Gastrocnemius medialis (tissue), 4 donors: Measurements from ENCODE around the gene HMCN1. TPM values are rescaled to one million over a fixed set of nuclear protein-coding genes. Genes with fewer than 3 reads are reported as not detected.

Source experiments
- ATAC-seq, 2 donors: fragments of 150-250 bp; one replicate each; pipeline ENCODE4 v1.9.1; 2016
- DNase-seq, 2 donors: peaks; one replicate each; pipeline ENCODE4 v3.0.0-alpha.2; 2019
- H3K27ac ChIP-seq, 4 donors: fragments of 200-600 bp; sonication (generic); 1 replicate in 1 of 4; 2 replicates in 3 of 4; pipeline ENCODE4 v1.5.1; 2016 to 2018; ENCODE audit warnings: mild to moderate bottlenecking in 2 of 4, moderate library complexity in 1 of 4
- H3K27me3 ChIP-seq, 3 donors: fragments of 200-600 bp; sonication (generic) in 2 of 3; 1 replicate in 1 of 3; 2 replicates in 2 of 3; pipeline versions ENCODE4 v1.5.1 to v1.6.0; 2016 to 2019; ENCODE audit warnings: mild to moderate bottlenecking in 1 of 3, moderate library complexity in 1 of 3
- H3K36me3 ChIP-seq, 2 donors: fragments of 200-600 bp; sonication (generic) in 1 of 2; one replicate each; pipeline ENCODE4 v1.5.1; 2017 to 2018
- H3K4me1 ChIP-seq, 2 donors: fragments of 200-600 bp; sonication (generic) in 1 of 2; one replicate each; pipeline ENCODE4 v1.5.1; 2016 to 2017; ENCODE audit warnings: mild to moderate bottlenecking in 2 of 2
- H3K4me3 ChIP-seq, 4 donors: fragments of 200-600 bp; sonication (generic) in 3 of 4; 1 replicate in 1 of 4; 2 replicates in 3 of 4; pipeline ENCODE4 v1.5.1; 2016 to 2019; ENCODE audit warnings: mild to moderate bottlenecking in 2 of 4
- H3K9me3 ChIP-seq, 3 donors: fragments of 200-600 bp; sonication (generic) in 2 of 3; 1 replicate in 1 of 3; 2 replicates in 2 of 3; pipeline ENCODE4 v1.5.1; 2016 to 2019
- POLR2A ChIP-seq, 2 donors: fragments of 450-650 bp; IDR thresholded peaks; one replicate each; pipeline ENCODE4 v1.6.1; 2017; ENCODE audit warnings: antibody characterized with exemption in 2 of 2, mild to moderate bottlenecking in 2 of 2, moderate library complexity in 2 of 2
- in situ Hi-C, 4 donors: fragments of 200-750 bp; cut with MboI; loops; one replicate each; pipeline versions ENCODE4 v1.15.0 to v1.8.0; 2017; ENCODE audit warnings: low sequenced_read_pairs in 4 of 4
- intact Hi-C: fragments of 100-400 bp; cut with DNase I; formaldehyde crosslinking; loops from one replicate; pipeline ENCODE4 v1.15.1; 2023; ENCODE audit warnings: low total_unique reads
- total RNA-seq, 4 donors: library from RNA; depleted of rRNA; stranded (reverse); fragments of >200 nt; gene quantifications; one replicate each; pipeline versions ENCODE4 v1.1.0 to v1.2.3, GENCODE V29; 2016
- TF ChIP-seq, protein P1 (sequence below), 5 experiments: fragments of 450-650 bp in 3 of 5; fragments of 200-600 bp in 2 of 5; sonication (generic) in 2 of 5; IDR thresholded peaks in 4 of 5; conservative IDR thresholded peaks in 1 of 5; 1 replicate in 4 of 5; 2 replicates in 1 of 5; pipeline ENCODE4 v1.5.1; 2016 to 2019; ENCODE audit warnings: antibody characterized with exemption in 5 of 5, mild to moderate bottlenecking in 3 of 5, moderate library complexity in 3 of 5

HMCN1 gene
- total RNA-seq, 4 donors from 2014 or later, result 2.6 to 7.5 (median 5.1) TPM

DNA sequence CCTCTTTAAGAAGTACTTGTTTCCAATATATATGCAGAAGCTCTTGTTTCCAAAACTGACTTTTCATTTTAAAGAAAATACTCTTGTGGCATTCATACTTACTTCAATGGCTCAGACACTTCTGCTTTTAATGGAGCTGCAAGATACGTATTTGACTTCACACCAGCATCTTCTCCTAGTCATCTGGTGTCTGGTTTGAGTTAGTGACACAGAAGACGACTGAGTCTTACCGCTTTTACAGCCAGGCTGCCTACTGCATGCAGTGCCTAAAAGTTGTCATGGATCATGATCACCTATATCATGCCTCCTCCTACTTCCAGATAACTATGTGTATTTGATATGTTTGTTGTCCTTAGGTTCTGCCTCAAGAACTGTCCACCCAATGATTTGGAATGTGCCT lies 455.0 kb downstream of the HMCN1 start:
- TF ChIP-seq, protein P1, sequence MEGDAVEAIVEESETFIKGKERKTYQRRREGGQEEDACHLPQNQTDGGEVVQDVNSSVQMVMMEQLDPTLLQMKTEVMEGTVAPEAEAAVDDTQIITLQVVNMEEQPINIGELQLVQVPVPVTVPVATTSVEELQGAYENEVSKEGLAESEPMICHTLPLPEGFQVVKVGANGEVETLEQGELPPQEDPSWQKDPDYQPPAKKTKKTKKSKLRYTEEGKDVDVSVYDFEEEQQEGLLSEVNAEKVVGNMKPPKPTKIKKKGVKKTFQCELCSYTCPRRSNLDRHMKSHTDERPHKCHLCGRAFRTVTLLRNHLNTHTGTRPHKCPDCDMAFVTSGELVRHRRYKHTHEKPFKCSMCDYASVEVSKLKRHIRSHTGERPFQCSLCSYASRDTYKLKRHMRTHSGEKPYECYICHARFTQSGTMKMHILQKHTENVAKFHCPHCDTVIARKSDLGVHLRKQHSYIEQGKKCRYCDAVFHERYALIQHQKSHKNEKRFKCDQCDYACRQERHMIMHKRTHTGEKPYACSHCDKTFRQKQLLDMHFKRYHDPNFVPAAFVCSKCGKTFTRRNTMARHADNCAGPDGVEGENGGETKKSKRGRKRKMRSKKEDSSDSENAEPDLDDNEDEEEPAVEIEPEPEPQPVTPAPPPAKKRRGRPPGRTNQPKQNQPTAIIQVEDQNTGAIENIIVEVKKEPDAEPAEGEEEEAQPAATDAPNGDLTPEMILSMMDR (IDR thresholded peaks at IDR 0.05 in 4 of 5, conservative IDR thresholded peaks at IDR 0.05 in 1 of 5), result no peak
- TF ChIP-seq POLR2A (IDR thresholded peaks at IDR 0.05), result no peak

DNA sequence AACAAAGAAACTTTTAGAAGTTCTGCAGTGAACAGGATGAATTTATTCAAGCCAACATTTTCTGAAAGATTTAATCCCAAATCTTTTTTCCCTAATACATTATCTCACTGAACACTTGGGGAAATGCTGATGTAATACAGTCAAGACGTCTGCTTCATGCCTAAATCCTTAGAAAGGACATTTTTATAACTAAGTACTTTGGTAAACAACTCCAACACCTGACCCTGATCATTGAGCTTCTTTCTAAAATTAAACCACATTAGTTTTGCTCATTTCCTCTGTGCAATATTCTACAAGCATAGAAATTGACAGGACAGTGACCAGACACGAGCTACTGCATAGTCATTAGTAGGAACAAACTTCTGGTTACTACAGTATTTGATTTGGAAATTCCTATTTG lies 457.3 kb downstream of the HMCN1 start:
- in situ Hi-C loops, result no loop called here
- no peaks in the 10 kb centered on the region for H3K9me3 ChIP-seq
- DNase-seq (no peak), ATAC-seq (no peak)
- no peak overlapping the region for H3K27ac ChIP-seq
- H3K4me1 ChIP-seq, result no peaks in the 10 kb centered on the region
- H3K36me3 ChIP-seq, result no peaks in the 10 kb centered on the region
- H3K27me3 ChIP-seq, result no peaks in the 10 kb centered on the region
- intact Hi-C loops, result no loop called here
- H3K4me3 ChIP-seq, result no peak overlapping the region
- TF ChIP-seq POLR2A (IDR thresholded peaks at IDR 0.05), result no peak
- TF ChIP-seq, protein P1 (IDR thresholded peaks at IDR 0.05 in 4 of 5, conservative IDR thresholded peaks at IDR 0.05 in 1 of 5), result no peak

More for the DNA sequence above, 455.0 kb downstream of the HMCN1 start:
- Histone ChIP-seq H3K9me3 (no peaks in the 10 kb centered on the region), H3K4me3 (no peak overlapping the region), H3K27ac (no peak overlapping the region), H3K36me3 (no peaks in the 10 kb centered on the region), H3K27me3 (no peaks in the 10 kb centered on the region), H3K4me1 (no peaks in the 10 kb centered on the region)
- intact Hi-C loops (no loop called here), in situ Hi-C loops (no loop called here)
- ATAC-seq (no peak), DNase-seq (no peak)

DNA sequence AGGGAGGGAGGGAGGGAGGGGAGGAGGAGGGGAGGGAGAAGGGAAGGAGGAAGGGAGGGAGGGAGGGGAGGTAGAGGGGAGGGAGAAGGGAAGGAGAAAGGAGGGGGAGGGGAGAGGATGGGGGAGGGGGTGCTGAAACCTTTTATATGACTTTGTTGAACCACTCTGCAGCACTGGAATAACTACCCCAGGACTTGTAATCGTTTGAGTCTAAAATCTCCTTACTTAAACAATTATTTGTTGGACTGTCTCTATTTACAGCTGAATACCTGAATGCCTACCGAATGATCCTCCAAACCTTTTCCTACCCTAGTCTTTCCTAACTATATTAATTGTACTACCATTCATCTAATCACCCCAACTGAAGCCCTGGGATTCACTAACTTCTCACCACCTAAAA lies 459.0 kb downstream of the HMCN1 start:
- no peaks in the 10 kb centered on the region for H3K9me3 ChIP-seq
- in situ Hi-C loops (no loop called here), intact Hi-C loops (no loop called here)
- no peak overlapping the region for H3K27ac ChIP-seq
- no peaks in the 10 kb centered on the region for H3K36me3 ChIP-seq
- ATAC-seq (no peak), DNase-seq (no peak)
- H3K4me3 ChIP-seq, result no peak overlapping the region
- H3K27me3 ChIP-seq, result no peaks in the 10 kb centered on the region
- TF ChIP-seq, protein P1 (IDR thresholded peaks at IDR 0.05 in 4 of 5, conservative IDR thresholded peaks at IDR 0.05 in 1 of 5), result no peak
- no peak for TF ChIP-seq POLR2A (IDR thresholded peaks at IDR 0.05)
- H3K4me1 ChIP-seq, result no peaks in the 10 kb centered on the region

DNA sequence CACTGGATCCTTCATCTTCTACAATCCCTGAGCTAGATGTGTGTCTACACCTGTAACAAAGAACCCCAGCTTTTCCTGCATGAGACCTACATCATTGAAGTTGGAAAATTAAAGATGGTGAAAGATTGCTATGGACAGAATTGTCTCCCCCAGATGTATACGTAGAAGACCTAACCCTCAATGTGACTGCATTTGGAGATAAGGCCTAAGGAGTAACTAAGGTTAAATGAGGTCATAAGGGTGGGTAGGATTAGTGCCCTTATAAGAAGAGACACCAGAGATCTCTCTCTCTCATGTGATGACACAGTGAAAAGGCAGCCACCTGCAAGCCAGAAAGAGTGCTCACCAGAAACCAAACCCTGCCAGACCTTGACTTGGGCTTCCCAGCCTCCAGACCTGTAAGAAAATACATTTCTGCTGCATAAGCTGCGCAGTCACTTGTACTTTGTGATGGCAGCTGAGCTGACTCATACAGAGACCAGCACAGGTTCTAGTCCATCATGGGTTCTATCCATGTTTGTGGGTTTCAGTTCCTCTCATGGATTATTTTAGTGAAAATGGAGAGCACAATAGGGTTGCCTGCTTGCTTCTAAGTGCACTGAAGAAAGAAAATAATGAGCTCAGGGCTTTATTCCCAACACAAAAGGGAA lies 460.0 kb downstream of the HMCN1 start:
- no peaks in the 10 kb centered on the region for H3K36me3 ChIP-seq
- no peak overlapping the region for H3K27ac ChIP-seq
- TF ChIP-seq, protein P1 (IDR thresholded peaks at IDR 0.05 in 4 of 5, conservative IDR thresholded peaks at IDR 0.05 in 1 of 5), result no peak
- no peak for TF ChIP-seq POLR2A (IDR thresholded peaks at IDR 0.05)
- ATAC-seq, result no peak
- no peak overlapping the region for H3K4me3 ChIP-seq
- H3K9me3 ChIP-seq, result no peaks in the 10 kb centered on the region
- no peaks in the 10 kb centered on the region for H3K4me1 ChIP-seq
- DNase-seq, result no peak
- H3K27me3 ChIP-seq, result no peaks in the 10 kb centered on the region
- intact Hi-C loops, result no loop called here
- in situ Hi-C loops, result no loop called here
